Measurements from ENCODE around the gene EXOC2. TPM values are rescaled to one million over a fixed set of nuclear protein-coding genes. Genes with fewer than 3 reads are reported as not detected.

EXOC2 gene
- total RNA-seq, 1 donor from 2014 or later = 46.5 TPM

DNA sequence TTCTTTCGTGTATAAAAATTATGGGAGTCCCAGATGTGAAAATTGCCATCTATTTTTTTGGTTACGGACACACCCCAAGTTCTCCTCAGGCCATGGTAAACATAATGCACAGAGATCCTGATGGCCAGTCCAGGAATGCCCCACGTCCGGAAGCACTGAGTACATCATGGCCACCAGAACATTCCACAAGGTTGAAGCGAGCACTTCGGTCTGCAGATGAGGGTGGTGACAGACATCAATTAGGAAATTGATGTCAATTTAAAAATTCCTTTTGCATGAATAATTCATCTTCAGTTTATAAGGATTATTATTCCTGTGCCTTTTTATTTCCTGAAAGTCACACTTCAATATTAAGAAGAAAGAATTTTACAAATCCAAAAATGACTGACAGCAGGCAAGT is 13.2 kb upstream of the EXOC2 start:
- no peaks in the 10 kb centered on the region for H4K20me1 ChIP-seq (ENCODE audit: low read depth)
- Mint-ChIP-seq H3K36me3 (no peaks in the 10 kb centered on the region), H3K4me1 (peaks cover 19% of the 10 kb centered on the region), H3K27me3 (ENCODE audit: insufficient read depth, low read depth) (peaks cover 9% of the 10 kb centered on the region), H3K9me3 (no peaks in the 10 kb centered on the region), H3K27ac (no peak overlapping the region), H3K4me3 (no peak overlapping the region)
- peaks cover 22% of the 10 kb centered on the region for H3K4me1 ChIP-seq
- H2AFZ ChIP-seq (replicated peaks) = no peak overlapping the region
- no peak overlapping the region for H3K27ac ChIP-seq
- H3K79me2 ChIP-seq (ENCODE audit: low read depth) = no peaks in the 10 kb centered on the region
- no peaks in the 10 kb centered on the region for H3K36me3 ChIP-seq
- H3K27me3 ChIP-seq = peaks cover 19% of the 10 kb centered on the region
- H3K9me3 ChIP-seq (ENCODE audit: low read depth) = no peaks in the 10 kb centered on the region
- H3F3A ChIP-seq (ENCODE audit: low read depth) = peaks cover 7% of the 10 kb centered on the region
- no peak overlapping the region for H3K4me3 ChIP-seq
- no peak for DNase-seq (ENCODE audit: low spot score)
- H3K9ac ChIP-seq = no peak overlapping the region
- no peak overlapping the region for H3K4me2 ChIP-seq
- TF ChIP-seq EZH2 (IDR thresholded peaks at IDR 0.05) (no peak), EZH2phosphoT487 (IDR thresholded peaks at IDR 0.05) (no peak)
- TF ChIP-seq, protein P1, sequence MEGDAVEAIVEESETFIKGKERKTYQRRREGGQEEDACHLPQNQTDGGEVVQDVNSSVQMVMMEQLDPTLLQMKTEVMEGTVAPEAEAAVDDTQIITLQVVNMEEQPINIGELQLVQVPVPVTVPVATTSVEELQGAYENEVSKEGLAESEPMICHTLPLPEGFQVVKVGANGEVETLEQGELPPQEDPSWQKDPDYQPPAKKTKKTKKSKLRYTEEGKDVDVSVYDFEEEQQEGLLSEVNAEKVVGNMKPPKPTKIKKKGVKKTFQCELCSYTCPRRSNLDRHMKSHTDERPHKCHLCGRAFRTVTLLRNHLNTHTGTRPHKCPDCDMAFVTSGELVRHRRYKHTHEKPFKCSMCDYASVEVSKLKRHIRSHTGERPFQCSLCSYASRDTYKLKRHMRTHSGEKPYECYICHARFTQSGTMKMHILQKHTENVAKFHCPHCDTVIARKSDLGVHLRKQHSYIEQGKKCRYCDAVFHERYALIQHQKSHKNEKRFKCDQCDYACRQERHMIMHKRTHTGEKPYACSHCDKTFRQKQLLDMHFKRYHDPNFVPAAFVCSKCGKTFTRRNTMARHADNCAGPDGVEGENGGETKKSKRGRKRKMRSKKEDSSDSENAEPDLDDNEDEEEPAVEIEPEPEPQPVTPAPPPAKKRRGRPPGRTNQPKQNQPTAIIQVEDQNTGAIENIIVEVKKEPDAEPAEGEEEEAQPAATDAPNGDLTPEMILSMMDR (IDR thresholded peaks at IDR 0.05) = no peak

DNA sequence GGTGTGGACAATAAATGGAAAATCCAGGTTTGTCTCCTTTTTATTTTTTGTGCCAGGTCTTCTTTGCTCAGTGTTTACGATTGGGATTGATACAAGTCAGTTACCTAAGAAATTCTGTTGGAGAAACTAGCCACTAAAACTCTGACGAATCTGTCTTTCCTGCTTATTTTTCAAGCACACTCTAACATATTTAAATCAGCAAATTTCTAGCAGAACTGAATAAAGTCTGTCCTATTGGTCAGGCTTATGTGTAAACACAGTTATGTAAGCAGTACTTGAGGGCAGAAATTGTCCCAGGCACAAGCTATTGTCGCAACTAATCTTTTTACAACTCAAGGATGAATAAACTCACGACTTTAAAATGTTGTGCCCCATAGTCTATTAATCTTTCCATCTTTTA is 12.1 kb upstream of the EXOC2 start:
- peaks cover 3% of the 10 kb centered on the region for H3K27me3 Mint-ChIP-seq (ENCODE audit: insufficient read depth, low read depth)
- H3K4me3 Mint-ChIP-seq = no peak overlapping the region
- no peaks in the 10 kb centered on the region for H4K20me1 ChIP-seq (ENCODE audit: low read depth)
- no peaks in the 10 kb centered on the region for H3K36me3 Mint-ChIP-seq
- TF ChIP-seq, protein P1 (IDR thresholded peaks at IDR 0.05) = no peak
- TF ChIP-seq EZH2phosphoT487 (IDR thresholded peaks at IDR 0.05) = no peak
- TF ChIP-seq EZH2 (IDR thresholded peaks at IDR 0.05) = no peak
- H3K9me3 Mint-ChIP-seq = no peaks in the 10 kb centered on the region
- no peak overlapping the region for H2AFZ ChIP-seq (replicated peaks)
- no peak overlapping the region for H3K9ac ChIP-seq
- no peak overlapping the region for H3K27ac ChIP-seq
- peaks cover 6% of the 10 kb centered on the region for H3F3A ChIP-seq (ENCODE audit: low read depth)
- H3K36me3 ChIP-seq = no peaks in the 10 kb centered on the region
- H3K4me2 ChIP-seq = no peak overlapping the region
- peaks cover 19% of the 10 kb centered on the region for H3K4me1 ChIP-seq
- no peak for DNase-seq (ENCODE audit: low spot score)
- no peak overlapping the region for H3K27ac Mint-ChIP-seq
- peaks cover 12% of the 10 kb centered on the region for H3K4me1 Mint-ChIP-seq
- H3K4me3 ChIP-seq = no peak overlapping the region
- H3K9me3 ChIP-seq (ENCODE audit: low read depth) = no peaks in the 10 kb centered on the region
- H3K27me3 ChIP-seq = peaks cover 8% of the 10 kb centered on the region
- H3K79me2 ChIP-seq (ENCODE audit: low read depth) = no peaks in the 10 kb centered on the region

DNA sequence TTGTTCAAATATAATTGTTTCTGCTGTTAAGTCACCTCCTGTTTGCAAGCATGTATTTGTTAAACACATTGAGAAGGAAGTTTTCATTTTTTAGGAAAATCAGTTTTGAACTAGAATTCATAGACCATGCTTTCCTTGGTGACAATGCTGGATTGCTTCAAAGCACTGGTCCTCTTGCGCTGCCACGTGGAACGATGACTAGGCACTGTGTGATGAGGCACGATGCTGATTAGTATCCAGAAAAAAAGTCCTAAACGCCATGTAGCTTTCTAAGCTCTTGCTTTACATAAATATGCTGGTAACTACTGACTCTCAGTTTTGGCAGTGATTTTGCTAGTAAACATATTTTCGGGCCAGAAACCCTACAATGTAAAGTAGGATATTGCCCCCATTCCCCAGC is 11.1 kb upstream of the EXOC2 start:
- Mint-ChIP-seq H3K4me1 (peaks cover 12% of the 10 kb centered on the region), H3K4me3 (no peak overlapping the region), H3K9me3 (no peaks in the 10 kb centered on the region), H3K36me3 (no peaks in the 10 kb centered on the region), H3K27ac (no peak overlapping the region), H3K27me3 (ENCODE audit: insufficient read depth, low read depth) (peaks cover 2% of the 10 kb centered on the region)
- no peak overlapping the region for H3K4me2 ChIP-seq
- peaks cover 22% of the 10 kb centered on the region for H3K4me1 ChIP-seq
- H3K79me2 ChIP-seq (ENCODE audit: low read depth) = no peaks in the 10 kb centered on the region
- H2AFZ ChIP-seq (replicated peaks) = no peak overlapping the region
- H3K36me3 ChIP-seq = no peaks in the 10 kb centered on the region
- TF ChIP-seq, protein P1 (IDR thresholded peaks at IDR 0.05) = no peak
- H4K20me1 ChIP-seq (ENCODE audit: low read depth) = no peaks in the 10 kb centered on the region
- H3K27ac ChIP-seq = no peak overlapping the region
- DNase-seq (ENCODE audit: low spot score) = no peak
- H3K4me3 ChIP-seq = no peak overlapping the region
- no peak overlapping the region for H3K9ac ChIP-seq
- no peaks in the 10 kb centered on the region for H3K27me3 ChIP-seq
- peaks cover 6% of the 10 kb centered on the region for H3F3A ChIP-seq (ENCODE audit: low read depth)
- H3K9me3 ChIP-seq (ENCODE audit: low read depth) = no peaks in the 10 kb centered on the region

DNA sequence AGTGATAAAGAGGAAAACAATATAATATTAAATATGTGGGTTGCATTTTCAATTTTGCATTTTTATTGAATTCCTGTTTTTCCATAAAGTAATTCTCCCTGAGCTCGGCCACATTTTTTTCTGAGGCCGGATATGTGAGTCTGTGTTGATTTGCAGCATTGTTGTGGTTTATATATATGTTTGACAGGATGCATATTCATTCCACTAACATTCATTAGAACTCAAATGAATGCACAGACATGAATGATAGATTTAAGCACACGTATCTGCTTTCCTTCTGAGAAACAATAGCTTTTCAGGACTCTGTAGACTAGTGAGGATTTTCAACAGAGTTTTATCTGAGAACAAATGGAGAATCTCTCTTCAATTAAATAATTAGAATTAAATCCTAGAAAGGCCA is 10.6 kb upstream of the EXOC2 start:
- H3K4me1 ChIP-seq = peaks cover 22% of the 10 kb centered on the region
- no peak overlapping the region for H3K4me3 ChIP-seq
- H3K27me3 ChIP-seq = no peaks in the 10 kb centered on the region
- TF ChIP-seq EZH2phosphoT487 (IDR thresholded peaks at IDR 0.05) (no peak), EZH2 (IDR thresholded peaks at IDR 0.05) (no peak)
- TF ChIP-seq, protein P1 (IDR thresholded peaks at IDR 0.05) = no peak
- H3K27ac ChIP-seq = no peak overlapping the region
- Mint-ChIP-seq H3K27ac (no peak overlapping the region), H3K36me3 (no peaks in the 10 kb centered on the region), H3K4me1 (peaks cover 12% of the 10 kb centered on the region), H3K4me3 (no peak overlapping the region), H3K9me3 (no peaks in the 10 kb centered on the region), H3K27me3 (ENCODE audit: insufficient read depth, low read depth) (peaks cover 2% of the 10 kb centered on the region)
- DNase-seq (ENCODE audit: low spot score) = no peak
- H2AFZ ChIP-seq (replicated peaks) = no peak overlapping the region
- H3K36me3 ChIP-seq = no peaks in the 10 kb centered on the region
- H3K4me2 ChIP-seq = no peak overlapping the region
- no peak overlapping the region for H3K9ac ChIP-seq
- no peaks in the 10 kb centered on the region for H3K79me2 ChIP-seq (ENCODE audit: low read depth)
- peaks cover 6% of the 10 kb centered on the region for H3F3A ChIP-seq (ENCODE audit: low read depth)
- H3K9me3 ChIP-seq (ENCODE audit: low read depth) = no peaks in the 10 kb centered on the region
- no peaks in the 10 kb centered on the region for H4K20me1 ChIP-seq (ENCODE audit: low read depth)
